H1 (cell line): ENCODE data around the gene UBA6. TPM values are rescaled to one million over a fixed set of nuclear protein-coding genes. Genes with fewer than 3 reads are reported as not detected.

Source experiments
- CTCF ChIA-PET: fragments of 300-600 bp; sonication (Branson Sonifier 250); formaldehyde crosslinking; loops from one replicate; lab custom pipeline; 2021; ENCODE audit not compliant: partially characterized antibody; lab: Charles Lee
- POLR2A ChIA-PET: fragments of 300-600 bp; sonication (Branson Sonifier 250); formaldehyde crosslinking; loops from one replicate; lab custom pipeline; 2021; ENCODE audit warnings: inconsistent platforms; ENCODE audit not compliant: partially characterized antibody; lab: Charles Lee
- DNase-seq, 2 experiments: peaks; one replicate each; pipeline versions ENCODE4 v3.0.0 to v3.0.0-alpha.2; 2010 to 2022; ENCODE audit warnings: low spot score in 2 of 2, low read depth in 1 of 2, mixed read lengths in 1 of 2
- FAIRE-seq: peaks from 2 replicates; lab custom pipeline; 2011; peaks lifted over from hg19 to GRCh38; lab: Jason Lieb, UNC
- H2AFZ ChIP-seq: 2 replicates; pipeline ENCODE4 v1.8.1; 2012; ENCODE audit warnings: low read length, inconsistent platforms
- H2AK5ac ChIP-seq: 2 replicates; pipeline ENCODE4 v1.6.1; 2013; ENCODE audit warnings: low read depth, low read length
- H2BK120ac ChIP-seq: replicated peaks from 2 replicates; pipeline ENCODE3; 2013; ENCODE audit warnings: low read depth, low read length, inconsistent platforms
- H2BK12ac ChIP-seq: 2 replicates; pipeline ENCODE4 v1.6.1; 2013; ENCODE audit warnings: low read depth, low read length
- H2BK15ac ChIP-seq: 2 replicates; pipeline ENCODE4 v1.6.1; 2013; ENCODE audit warnings: low read length
- H2BK20ac ChIP-seq: 2 replicates; pipeline ENCODE4 v1.6.1; 2013; ENCODE audit warnings: low read length
- H2BK5ac ChIP-seq: 2 replicates; pipeline ENCODE4 v1.6.1; 2013; ENCODE audit warnings: low read depth, low read length
- H3K14ac ChIP-seq: 2 replicates; pipeline ENCODE4 v1.6.1; 2013; ENCODE audit warnings: inconsistent platforms; ENCODE audit not compliant: insufficient read length
- H3K18ac ChIP-seq: 2 replicates; pipeline ENCODE4 v1.6.1; 2013; ENCODE audit warnings: low read length; ENCODE audit errors: extremely low read depth
- H3K23ac ChIP-seq: 2 replicates; pipeline ENCODE4 v1.6.1; 2013; ENCODE audit warnings: inconsistent platforms; ENCODE audit not compliant: insufficient read length
- H3K23me2 ChIP-seq: 2 replicates; pipeline ENCODE4 v1.6.1; 2013; ENCODE audit warnings: low read depth, low read length
- H3K27ac ChIP-seq: 2 replicates; pipeline ENCODE4 v1.6.1; 2011; ENCODE audit warnings: low read depth, low read length, inconsistent platforms
- H3K27me3 ChIP-seq, 4 experiments: replicated peaks in 1 of 4; 1 replicate in 1 of 4; 2 replicates in 3 of 4; pipeline versions ENCODE4 v1.6.1 to v1.8.1; 2011 to 2013; ENCODE audit warnings: low read length in 3 of 4, mild to moderate bottlenecking in 3 of 4, inconsistent platforms in 2 of 4, mixed read lengths in 2 of 4, moderate library complexity in 1 of 4; ENCODE audit not compliant: control insufficient read depth in 3 of 4, insufficient read depth in 3 of 4; ENCODE audit errors: extremely low read depth in 1 of 4
- H3K36me3 ChIP-seq, 4 experiments: 2 replicates each; pipeline versions ENCODE4 v1.6.1 to v1.8.1; 2011 to 2013; ENCODE audit warnings: mild to moderate bottlenecking in 4 of 4, low read length in 3 of 4, moderate library complexity in 2 of 4, control low read depth in 1 of 4, inconsistent platforms in 1 of 4; ENCODE audit not compliant: insufficient read depth in 4 of 4, control insufficient read depth in 2 of 4
- H3K4ac ChIP-seq: replicated peaks from 2 replicates; pipeline ENCODE3; 2013; ENCODE audit warnings: low read length, low read depth, mixed read lengths, inconsistent platforms; ENCODE audit not compliant: insufficient read length
- H3K4me1 ChIP-seq, 4 experiments: replicated peaks in 1 of 4; 1 replicate in 1 of 4; 2 replicates in 3 of 4; pipeline versions ENCODE4 v1.6.1 to v1.8.1; 2011 to 2013; ENCODE audit warnings: low read length in 3 of 4, inconsistent platforms in 2 of 4, mixed read lengths in 1 of 4; ENCODE audit not compliant: insufficient read depth in 4 of 4, control insufficient read depth in 3 of 4
- H3K4me2 ChIP-seq, 2 experiments: 2 replicates each; pipeline versions ENCODE4 v1.6.1 to v1.8.1; 2011 to 2013; ENCODE audit warnings: low read depth in 2 of 2, low read length in 2 of 2, control low read depth in 1 of 2, inconsistent platforms in 1 of 2, mild to moderate bottlenecking in 1 of 2; ENCODE audit not compliant: insufficient read depth in 1 of 2
- H3K4me3 ChIP-seq, 4 experiments: fragments of 200-600, 300-600 bp in 1 of 4; sonication (generic), shearing (Covaris generic), sonication (Bioruptor Twin) in 1 of 4; 2 replicates each; pipeline versions ENCODE4 v1.5.1 to v1.8.1; 2011 to 2016; ENCODE audit warnings: low read length in 4 of 4, low read depth in 3 of 4, control low read depth in 2 of 4, inconsistent platforms in 2 of 4, mild to moderate bottlenecking in 2 of 4, mixed read lengths in 1 of 4, moderate library complexity in 1 of 4; ENCODE audit not compliant: insufficient read depth in 2 of 4; ENCODE audit errors: extremely low read depth in 1 of 4
- H3K56ac ChIP-seq: replicated peaks from 2 replicates; pipeline ENCODE3; 2013; ENCODE audit warnings: low read depth, mild to moderate bottlenecking, mixed read lengths, low read length, inconsistent platforms; ENCODE audit not compliant: insufficient read length
- H3K79me1 ChIP-seq: 2 replicates; pipeline ENCODE4 v1.6.1; 2013; ENCODE audit warnings: low read depth, low read length, control low read depth
- H3K79me2 ChIP-seq, 2 experiments: 2 replicates each; pipeline versions ENCODE4 v1.6.1 to v1.8.1; 2012 to 2013; ENCODE audit warnings: low read length in 2 of 2, mild to moderate bottlenecking in 2 of 2, inconsistent platforms in 1 of 2; ENCODE audit not compliant: insufficient read depth in 2 of 2, control insufficient read depth in 1 of 2
- H3K9ac ChIP-seq, 4 experiments: replicated peaks in 1 of 4; 1 replicate in 1 of 4; 2 replicates in 3 of 4; pipeline versions ENCODE4 v1.6.1 to v1.8.1; 2011 to 2013; ENCODE audit warnings: low read depth in 3 of 4, low read length in 3 of 4, control low read depth in 2 of 4, mild to moderate bottlenecking in 2 of 4, moderate library complexity in 2 of 4, inconsistent platforms in 1 of 4; ENCODE audit errors: extremely low read depth in 1 of 4
- H3K9me3 ChIP-seq, 2 experiments: 2 replicates each; pipeline versions ENCODE4 v1.6.1 to v1.8.1; 2012 to 2013; ENCODE audit warnings: mild to moderate bottlenecking in 2 of 2, moderate library complexity in 2 of 2, control low read depth in 1 of 2, inconsistent platforms in 1 of 2, low read depth in 1 of 2, low read length in 1 of 2, mixed read lengths in 1 of 2; ENCODE audit not compliant: insufficient read depth in 2 of 2
- H4K20me1 ChIP-seq, 2 experiments: replicated peaks in 1 of 2; 2 replicates each; pipeline versions ENCODE3 to v1.8.1; 2011 to 2013; ENCODE audit warnings: inconsistent platforms in 2 of 2, low read length in 2 of 2, mild to moderate bottlenecking in 1 of 2; ENCODE audit not compliant: insufficient read depth in 2 of 2, control insufficient read depth in 1 of 2
- H4K5ac ChIP-seq: 2 replicates; pipeline ENCODE4 v1.6.1; 2013; ENCODE audit warnings: low read length, low read depth, mixed read lengths, inconsistent platforms; ENCODE audit not compliant: insufficient read length
- H4K8ac ChIP-seq: 2 replicates; pipeline ENCODE4 v1.8.0; 2013; ENCODE audit warnings: mild to moderate bottlenecking, moderate library complexity, low read length, inconsistent platforms; ENCODE audit not compliant: insufficient read depth; ENCODE audit errors: extremely low read depth
- H4K91ac ChIP-seq: replicated peaks from 2 replicates; pipeline ENCODE3; 2013; ENCODE audit warnings: low read length, mixed read lengths, inconsistent platforms; ENCODE audit not compliant: insufficient read length
- CHD2 ChIP-seq: IDR thresholded peaks from 2 replicates; pipeline ENCODE4 v1.6.1; 2012; ENCODE audit warnings: low read length, improper control_type of control experiment
- CTBP2 ChIP-seq: IDR thresholded peaks from 2 replicates; pipeline ENCODE4 v1.7.0; 2011; ENCODE audit warnings: borderline replicate concordance, mild to moderate bottlenecking, moderate library complexity, mixed read lengths, low read length; ENCODE audit not compliant: insufficient read depth, insufficient read length
- HDAC2 ChIP-seq, 2 experiments: fragments of 300-600 bp in 1 of 2; sonication (generic) in 1 of 2; IDR thresholded peaks; 2 replicates each; pipeline ENCODE4 v1.6.1; 2011 to 2012; ENCODE audit warnings: low read depth in 2 of 2, low read length in 2 of 2, mild to moderate bottlenecking in 2 of 2, moderate library complexity in 2 of 2, borderline replicate concordance in 1 of 2, inconsistent platforms in 1 of 2
- SIN3A ChIP-seq, 2 experiments: IDR thresholded peaks in 1 of 2; conservative IDR thresholded peaks in 1 of 2; 2 replicates each; pipeline ENCODE4 v1.6.1; 2011 to 2012; ENCODE audit warnings: low read length in 2 of 2, improper control_type of control experiment in 1 of 2, low read depth in 1 of 2, mild to moderate bottlenecking in 1 of 2
- SP2 ChIP-seq: IDR thresholded peaks from 2 replicates; pipeline ENCODE4 v1.6.1; 2012; ENCODE audit warnings: mild to moderate bottlenecking, low read length, inconsistent platforms
- WGBS, 2 experiments: shearing (Covaris generic) in 1 of 2; methylation state at CpG; one replicate each; pipeline versions ENCODE4 v1.1.6 to v1.1.7; 2013 to 2015; ENCODE audit warnings: low lambda C conversion rate in 2 of 2, mixed read lengths in 2 of 2, inconsistent platforms in 1 of 2, low coverage in 1 of 2, missing lambda C conversion rate in 1 of 2; ENCODE audit not compliant: insufficient replicate concordance in 2 of 2, insufficient coverage in 1 of 2, insufficient read length in 1 of 2; ENCODE audit errors: extremely low coverage in 1 of 2, missing lambda C conversion rate in 1 of 2; 5-methylcytosine and 5-hydroxymethylcytosine counted together
- polyA plus RNA-seq, 7 experiments: library from polyadenylated mRNA; depleted of rRNA in 3 of 7; stranded (reverse) in 5 of 7; unstranded in 2 of 7; fragments of >200 nt in 5 of 7; fragments of 200-250 nt in 2 of 7; gene quantifications; 1 replicate in 5 of 7; 2 replicates in 1 of 7; 4 replicates in 1 of 7; pipeline versions ENCODE4 v1.2.1 to v1.2.3, GENCODE V29; 2011 to 2013; ENCODE audit warnings: missing spikeins in 2 of 7, mixed read lengths in 2 of 7
- total RNA-seq: library from RNA; stranded (reverse); fragmentation: NEBNext Ultra II Directional; extraction: Animal tissue kit (Norgen Biotek cat#: 25700); gene quantifications from 2 replicates; pipeline ENCODE4 v1.2.1, GENCODE V29; 2021

The UBA6 gene
- total and polyA plus RNA-seq, 2 of the 8 experiments (the other 6 are each of a cell fraction or from before 2014, with no cell fraction given) = 17.4 to 74.3 TPM

DNA sequence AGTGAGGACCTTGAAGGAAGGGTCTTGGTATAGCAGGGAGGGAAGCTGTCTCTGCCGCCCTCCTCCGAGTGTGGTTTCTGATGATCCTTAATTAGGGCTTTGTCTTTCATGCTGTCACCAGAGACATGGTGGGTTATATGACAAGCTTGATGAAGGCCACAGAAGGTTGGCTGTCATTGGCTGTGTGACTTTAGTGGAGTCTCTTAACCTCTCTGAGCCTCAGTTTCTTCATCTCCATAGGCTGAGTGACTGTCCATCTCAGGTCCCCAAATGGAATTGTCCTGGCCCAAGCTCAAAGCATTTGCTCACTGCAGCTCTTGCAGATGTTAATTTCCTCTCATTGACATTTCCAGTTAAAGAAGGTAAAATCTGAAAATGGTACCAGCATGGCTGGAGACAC, 16.6 kb upstream of the UBA6 start:
- H4K8ac ChIP-seq = no peak overlapping the region
- ChIA-PET CTCF (interaction anchor here (0.8 to 1.6 kb wide), 3 partner anchors 8 to 44 kb away, joined by 3 to 5 read pairs (median 3); no protein-coding TSS in a partner anchor), POLR2A (no interaction called here)
- H2BK20ac ChIP-seq = no peak overlapping the region
- H4K5ac ChIP-seq = no peak overlapping the region
- FAIRE-seq = no peak
- H4K91ac ChIP-seq = no peak overlapping the region
- no peaks in the 10 kb centered on the region for H4K20me1 ChIP-seq
- 88% methylated on average over 2 of the region's 2 CpGs; no CpG with 5 or more reads in 1 of the 2 experiments for WGBS, 2 experiments
- no peak overlapping the region for H3K27ac ChIP-seq
- no peaks in the 10 kb centered on the region for H3K23me2 ChIP-seq
- H2BK15ac ChIP-seq = no peak overlapping the region
- no peak overlapping the region for H3K18ac ChIP-seq
- no peak for DNase-seq
- peaks cover 2 to 12% (median 7%) of the 10 kb centered on the region in 4 experiments; a peak in 6 of 7 replicates for H3K4me1 ChIP-seq
- H3K14ac ChIP-seq = no peak overlapping the region
- H2AFZ ChIP-seq = no peak overlapping the region
- H2BK120ac ChIP-seq = no peak overlapping the region
- H3K4ac ChIP-seq = no peak overlapping the region
- no peak overlapping the region for H3K23ac ChIP-seq
- H3K36me3 ChIP-seq = no peaks in the 10 kb centered on the region; a peak in 1 of 8 replicates
- no peak overlapping the region for H3K9ac ChIP-seq
- TF ChIP-seq SP2 (no peak), HDAC2 (IDR thresholded peaks at IDR 0.05; ENCODE audit: borderline replicate concordance in 1 of 2, low read depth in 2 of 2, low read length in 2 of 2) (no peak), SIN3A (conservative IDR thresholded peaks at IDR 0.05 in 1 of 2, IDR thresholded peaks at IDR 0.05 in 1 of 2; ENCODE audit: low read depth in 1 of 2, low read length in 2 of 2) (no peak), CHD2 (no peak), CTBP2 (no peak)
- H2BK12ac ChIP-seq = no peak overlapping the region
- H3K4me2 ChIP-seq = no peak overlapping the region
- no peaks in the 10 kb centered on the region for H3K27me3 ChIP-seq
- H3K4me3 ChIP-seq = no peak overlapping the region
- H2AK5ac ChIP-seq = no peak overlapping the region
- H3K56ac ChIP-seq = no peak overlapping the region
- no peaks in the 10 kb centered on the region; the same call in 1 of the 2 replicates for H3K79me1 ChIP-seq
- no peaks in the 10 kb centered on the region; a peak in 2 of 4 replicates for H3K79me2 ChIP-seq
- H2BK5ac ChIP-seq = no peak overlapping the region
- no peaks in the 10 kb centered on the region; a peak in 1 of 4 replicates for H3K9me3 ChIP-seq
